AG09309 (cell line): Measurements from ENCODE around the gene LGALS9C.
"Not testable (repeated sequence)": the region's sequence is repeated elsewhere in the genome, so short reads cannot be mapped to it uniquely, and the experiment has no call there.

ENCODE experiments used
- DNase-seq: peaks from one replicate; pipeline ENCODE4 v3.0.0-alpha.2; 2010; ENCODE audit warnings: low read depth
- H3K4me3 ChIP-seq: 2 replicates; pipeline ENCODE4 v1.5.1; 2011; ENCODE audit warnings: mild to moderate bottlenecking, low read depth, low read length, moderate library complexity; ENCODE audit not compliant: control insufficient read depth

LGALS9C gene

DNA sequence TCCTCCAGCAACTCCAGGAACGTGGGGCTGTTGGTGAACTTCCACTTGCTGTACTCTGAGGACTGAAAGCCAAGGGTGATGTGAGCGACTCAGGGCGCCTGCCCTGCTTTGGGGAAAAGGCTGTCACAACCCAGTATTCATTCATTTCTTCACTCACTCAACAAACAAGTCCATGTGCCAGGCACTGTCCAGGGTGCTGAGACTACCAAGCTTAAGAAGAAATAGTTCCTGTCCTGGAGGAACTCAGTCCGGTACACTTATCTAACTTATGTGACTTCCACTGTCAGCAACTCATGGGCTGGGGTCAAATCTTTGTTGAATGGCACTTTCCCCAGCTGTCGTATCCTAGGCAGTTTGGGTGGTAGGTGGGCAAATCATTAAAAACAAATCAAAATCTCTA is 26.6 kb downstream of the LGALS9C start:
- H3K4me3 ChIP-seq, result not testable (repeated sequence)

GRCh38 chr17:18507729-18508128 is 31.1 kb downstream of the LGALS9C start:
- not testable (repeated sequence) for DNase-seq, H3K4me3 ChIP-seq

More for the DNA sequence above, 26.6 kb downstream of the LGALS9C start:
- DNase-seq, result not testable (repeated sequence)

GRCh38 chr17:18508667-18509066 is 32.1 kb downstream of the LGALS9C start:
- DNase-seq, H3K4me3 ChIP-seq: not testable (repeated sequence)

GRCh38 chr17:18521100-18521499 is 44.5 kb downstream of the LGALS9C start:
- not testable (repeated sequence) for H3K4me3 ChIP-seq, DNase-seq

- DNase-seq, H3K4me3 ChIP-seq: not testable (repeated sequence)
Observed at GRCh38 chr17:18525015-18525414, 48.4 kb downstream of the LGALS9C start.

DNA sequence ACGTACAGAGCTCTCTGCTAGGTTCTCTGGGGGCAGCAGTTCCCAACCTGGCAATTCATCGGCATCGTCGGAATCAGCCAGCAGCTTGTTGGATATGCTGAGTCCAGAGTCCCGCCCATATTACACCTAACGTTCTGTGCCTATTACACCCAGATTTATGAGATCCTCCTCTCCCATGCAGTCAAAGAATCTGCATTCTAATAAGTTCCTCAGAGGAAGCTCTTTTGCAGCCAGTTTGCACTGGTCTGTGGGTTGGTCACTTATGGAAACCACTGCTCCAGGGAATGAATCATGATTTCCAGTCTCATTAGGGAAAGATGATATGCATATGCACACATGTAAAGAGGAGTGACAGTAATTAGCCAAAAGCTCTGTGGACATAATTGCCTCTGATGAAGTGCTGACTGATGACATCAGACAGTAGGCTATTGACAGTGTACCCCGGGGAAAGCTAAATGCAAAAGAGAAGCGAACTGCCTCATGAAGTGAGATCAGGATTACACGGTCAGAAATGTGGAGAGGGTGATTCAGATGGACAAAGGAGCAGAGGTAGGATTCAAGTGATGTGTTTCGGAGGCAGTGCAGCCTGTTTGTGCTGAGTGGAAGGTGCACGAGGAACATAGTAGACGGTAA is 49.7 kb downstream of the LGALS9C start:
- DNase-seq, H3K4me3 ChIP-seq: not testable (repeated sequence)

- H3K4me3 ChIP-seq, DNase-seq: not testable (repeated sequence)
Observed at GRCh38 chr17:18527354-18527753, 50.8 kb downstream of the LGALS9C start.

- not testable (repeated sequence) for H3K4me3 ChIP-seq, DNase-seq
Observed at GRCh38 chr17:18528435-18528834, 51.8 kb downstream of the LGALS9C start.

DNA sequence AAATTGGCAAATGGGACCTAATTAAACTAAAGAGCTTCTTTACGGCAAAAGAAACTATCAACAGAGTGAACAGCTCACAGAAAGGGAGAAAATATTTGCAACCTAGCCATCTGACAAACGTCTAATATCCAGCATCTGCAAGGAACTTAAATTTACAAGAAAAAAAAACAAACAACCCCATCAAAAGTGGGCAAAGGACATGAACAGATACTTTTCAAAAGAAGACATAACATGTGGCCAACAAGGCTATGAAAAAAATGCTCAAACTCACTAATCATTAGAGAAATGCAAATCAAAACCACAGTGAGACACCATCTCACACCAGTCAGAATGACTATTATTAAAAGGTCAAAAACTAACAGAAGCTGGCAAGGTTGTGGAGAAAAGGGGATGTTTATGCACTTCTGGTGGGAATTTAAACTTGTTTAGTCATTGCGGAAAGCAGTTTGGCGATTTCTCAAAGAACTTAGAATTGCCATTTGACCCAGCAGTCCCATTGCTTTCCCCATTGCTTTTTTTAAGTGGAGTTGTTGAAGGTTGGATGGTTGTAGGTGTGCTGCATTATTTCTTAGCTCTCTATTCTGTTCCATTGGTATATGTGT is 52.4 kb downstream of the LGALS9C start:
- not testable (repeated sequence) for DNase-seq, H3K4me3 ChIP-seq

- not testable (repeated sequence) for H3K4me3 ChIP-seq, DNase-seq
Observed at GRCh38 chr17:18530405-18530804, 53.8 kb downstream of the LGALS9C start.

- not testable (repeated sequence) for H3K4me3 ChIP-seq, DNase-seq
Observed at GRCh38 chr17:18542234-18542633, 65.6 kb downstream of the LGALS9C start.

GRCh38 chr17:18542907-18543306 is 66.3 kb downstream of the LGALS9C start:
- DNase-seq, H3K4me3 ChIP-seq: not testable (repeated sequence)
